Loucy (cell line): ENCODE data around the gene WDPCP.
A peak's percentile ranks its signal among the peaks of the same experiment; 100 is the strongest.

Source experiments
- H2AFZ ChIP-seq: fragments of 200-600 bp; sonication (generic); 2 replicates; pipeline ENCODE4 v1.6.0; 2016; ENCODE audit warnings: antibody characterized with exemption, mild to moderate bottlenecking, low read length, moderate library complexity
- H3F3A ChIP-seq: fragments of 200-600 bp; 2 replicates; pipeline ENCODE4 v1.6.0; 2016; ENCODE audit warnings: antibody characterized with exemption, low read depth, mild to moderate bottlenecking
- H3K27me3 ChIP-seq: fragments of 200-600 bp; sonication (generic); 2 replicates; pipeline ENCODE4 v1.6.1; 2014; ENCODE audit warnings: low read length, mild to moderate bottlenecking; ENCODE audit not compliant: insufficient read depth, poor library complexity, severe bottlenecking
- H3K36me3 ChIP-seq: fragments of 200-600 bp; sonication (generic); 2 replicates; pipeline ENCODE4 v1.6.1; 2016; ENCODE audit warnings: low read length; ENCODE audit not compliant: insufficient read depth
- H3K4me1 ChIP-seq: fragments of 200-600 bp; sonication (generic); 2 replicates; pipeline ENCODE4 v1.5.1; 2014; ENCODE audit warnings: low read length, mild to moderate bottlenecking; ENCODE audit not compliant: insufficient read depth, poor library complexity, severe bottlenecking
- H3K4me2 ChIP-seq: fragments of 200-600 bp; sonication (generic); 2 replicates; pipeline ENCODE4 v1.6.0; 2014; ENCODE audit warnings: antibody characterized with exemption, low read length, low read depth, mild to moderate bottlenecking; ENCODE audit not compliant: poor library complexity, severe bottlenecking
- H3K4me3 ChIP-seq: fragments of 200-600 bp; sonication (generic); 2 replicates; pipeline ENCODE4 v1.5.1; 2014; ENCODE audit warnings: low read length, mild to moderate bottlenecking, mixed read lengths; ENCODE audit not compliant: poor library complexity, severe bottlenecking
- H3K79me2 ChIP-seq: fragments of 200-600 bp; sonication (generic); 2 replicates; pipeline ENCODE4 v1.6.1; 2014; ENCODE audit warnings: low read length; ENCODE audit not compliant: insufficient read depth
- H3K9ac ChIP-seq: fragments of 200-600 bp; sonication (generic); 2 replicates; pipeline ENCODE4 v1.6.0; 2014; ENCODE audit warnings: mild to moderate bottlenecking, low read depth, low read length, moderate library complexity; ENCODE audit not compliant: poor library complexity, severe bottlenecking
- H3K9me2 ChIP-seq: fragments of 200-600 bp; sonication (generic); replicated peaks from 2 replicates; pipeline ENCODE4 v1.6.1; 2016; ENCODE audit warnings: low read depth, low read length, mixed read lengths
- H3K9me3 ChIP-seq: fragments of 200-600 bp; sonication (generic); 2 replicates; pipeline ENCODE4 v1.6.1; 2014; ENCODE audit warnings: mild to moderate bottlenecking, antibody characterized with exemption, low read length, low read depth; ENCODE audit not compliant: insufficient read depth
- H4K20me1 ChIP-seq: fragments of 200-600 bp; sonication (generic); 2 replicates; pipeline ENCODE4 v1.6.0; 2014; ENCODE audit warnings: antibody characterized with exemption, low read length, mild to moderate bottlenecking; ENCODE audit not compliant: insufficient read depth, poor library complexity, severe bottlenecking
- EZH2phosphoT487 ChIP-seq: fragments of 200-600 bp; IDR thresholded peaks from 2 replicates; pipeline ENCODE4 v1.6.1; 2018; ENCODE audit warnings: antibody characterized with exemption, mild to moderate bottlenecking, moderate library complexity, borderline replicate concordance
- TF ChIP-seq, protein P1 (sequence below): fragments of 200-600 bp; sonication (generic); conservative IDR thresholded peaks from 2 replicates; pipeline ENCODE4 v1.5.1; 2014; ENCODE audit warnings: mild to moderate bottlenecking, antibody characterized with exemption, low read length

WDPCP gene

DNA sequence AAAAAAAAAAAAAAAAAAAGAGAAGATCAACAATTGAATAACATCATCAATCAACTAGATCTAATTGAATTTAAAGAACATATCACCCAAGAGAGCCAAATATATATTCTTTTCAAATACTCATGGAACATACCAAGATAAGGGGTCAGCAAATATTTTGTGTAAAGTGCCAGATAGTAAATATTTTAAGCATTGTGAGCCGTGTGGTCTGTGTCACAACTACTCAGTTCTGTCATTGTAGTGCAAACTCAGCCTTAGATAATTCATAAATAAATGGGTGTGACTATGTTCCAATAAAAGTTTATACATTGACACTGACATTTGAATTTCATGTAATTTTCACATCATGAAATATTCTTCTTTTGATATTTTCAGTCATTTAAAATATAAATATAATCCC is 491.8 kb downstream of the WDPCP start:
- Histone ChIP-seq H3K4me3 (no peak overlapping the region), H3K9ac (no peak overlapping the region), H4K20me1 (no peaks in the 10 kb centered on the region), H3K36me3 (no peaks in the 10 kb centered on the region), H2AFZ (no peak overlapping the region), H3K4me1 (no peaks in the 10 kb centered on the region), H3K27me3 (no peaks in the 10 kb centered on the region), H3F3A (no peaks in the 10 kb centered on the region), H3K4me2 (no peak overlapping the region), H3K9me3 (no peaks in the 10 kb centered on the region), H3K9me2 (no peaks in the 10 kb centered on the region), H3K79me2 (no peaks in the 10 kb centered on the region)
- TF ChIP-seq, protein P1, sequence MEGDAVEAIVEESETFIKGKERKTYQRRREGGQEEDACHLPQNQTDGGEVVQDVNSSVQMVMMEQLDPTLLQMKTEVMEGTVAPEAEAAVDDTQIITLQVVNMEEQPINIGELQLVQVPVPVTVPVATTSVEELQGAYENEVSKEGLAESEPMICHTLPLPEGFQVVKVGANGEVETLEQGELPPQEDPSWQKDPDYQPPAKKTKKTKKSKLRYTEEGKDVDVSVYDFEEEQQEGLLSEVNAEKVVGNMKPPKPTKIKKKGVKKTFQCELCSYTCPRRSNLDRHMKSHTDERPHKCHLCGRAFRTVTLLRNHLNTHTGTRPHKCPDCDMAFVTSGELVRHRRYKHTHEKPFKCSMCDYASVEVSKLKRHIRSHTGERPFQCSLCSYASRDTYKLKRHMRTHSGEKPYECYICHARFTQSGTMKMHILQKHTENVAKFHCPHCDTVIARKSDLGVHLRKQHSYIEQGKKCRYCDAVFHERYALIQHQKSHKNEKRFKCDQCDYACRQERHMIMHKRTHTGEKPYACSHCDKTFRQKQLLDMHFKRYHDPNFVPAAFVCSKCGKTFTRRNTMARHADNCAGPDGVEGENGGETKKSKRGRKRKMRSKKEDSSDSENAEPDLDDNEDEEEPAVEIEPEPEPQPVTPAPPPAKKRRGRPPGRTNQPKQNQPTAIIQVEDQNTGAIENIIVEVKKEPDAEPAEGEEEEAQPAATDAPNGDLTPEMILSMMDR = no peak
- TF ChIP-seq EZH2phosphoT487 = no peak

DNA sequence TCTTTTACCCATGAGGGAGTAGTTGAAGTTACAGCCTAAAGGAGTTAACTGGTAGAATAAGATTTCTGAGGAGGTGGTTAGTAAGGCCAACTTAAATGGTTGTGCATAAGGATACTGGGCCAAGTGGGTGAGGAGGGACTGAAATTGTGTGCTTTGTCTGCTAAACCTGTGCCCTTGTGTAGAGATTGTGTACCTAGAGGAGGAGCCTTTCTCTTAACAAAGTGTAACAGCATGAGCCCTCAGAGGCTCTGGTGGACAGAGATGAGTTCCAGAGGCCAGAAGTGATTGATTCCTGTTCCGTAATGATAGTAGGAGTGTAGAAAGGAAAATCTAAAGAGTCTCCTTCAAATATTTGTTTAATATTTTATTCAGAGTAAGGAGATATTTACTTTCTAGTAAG is 494.8 kb downstream of the WDPCP start:
- H3K9me2 ChIP-seq = no peaks in the 10 kb centered on the region
- H3K4me3 ChIP-seq = no peak overlapping the region
- no peak overlapping the region for H3K4me2 ChIP-seq
- H3K27me3 ChIP-seq = no peaks in the 10 kb centered on the region
- no peak overlapping the region for H3K9ac ChIP-seq
- H3K4me1 ChIP-seq = no peaks in the 10 kb centered on the region
- H3K36me3 ChIP-seq = no peaks in the 10 kb centered on the region
- no peaks in the 10 kb centered on the region for H3F3A ChIP-seq
- H3K9me3 ChIP-seq = no peaks in the 10 kb centered on the region
- H4K20me1 ChIP-seq = no peaks in the 10 kb centered on the region
- H3K79me2 ChIP-seq = no peaks in the 10 kb centered on the region
- H2AFZ ChIP-seq = peak overlapping the region; percentile 19; the same call in 1 of the 2 replicates
- TF ChIP-seq, protein P1 = no peak
- TF ChIP-seq EZH2phosphoT487 = no peak

DNA sequence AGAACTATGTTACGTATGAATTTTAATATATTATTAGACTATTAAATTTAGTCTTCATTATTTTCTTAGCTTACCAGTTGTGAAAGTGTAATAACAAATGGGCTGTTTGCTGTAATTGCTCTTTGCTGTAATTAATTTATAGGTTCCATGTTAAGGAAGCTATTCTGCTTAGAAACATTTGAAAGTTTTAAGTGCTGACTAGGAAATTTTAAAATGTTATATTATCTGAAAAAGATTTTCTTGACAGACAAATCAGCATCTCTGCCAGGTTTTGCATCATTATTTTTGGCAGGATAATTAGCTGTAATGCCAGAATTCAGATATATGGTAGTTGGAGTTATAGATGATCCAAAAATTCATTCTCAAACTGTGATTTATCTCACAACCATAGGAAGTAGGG is 495.4 kb downstream of the WDPCP start:
- H3K4me2 ChIP-seq = no peak overlapping the region
- TF ChIP-seq, protein P1 = no peak
- no peak for TF ChIP-seq EZH2phosphoT487
- no peaks in the 10 kb centered on the region for H3K27me3 ChIP-seq

More for the DNA sequence above, 495.4 kb downstream of the WDPCP start:
- Histone ChIP-seq H3K79me2 (no peaks in the 10 kb centered on the region), H4K20me1 (no peaks in the 10 kb centered on the region), H3F3A (no peaks in the 10 kb centered on the region), H3K9me2 (no peaks in the 10 kb centered on the region), H3K36me3 (no peaks in the 10 kb centered on the region), H2AFZ (no peak overlapping the region), H3K9me3 (no peaks in the 10 kb centered on the region), H3K4me3 (no peak overlapping the region), H3K9ac (no peak overlapping the region), H3K4me1 (no peaks in the 10 kb centered on the region)
